HFF-Myc (cell line): ENCODE measurements around the gene MAGEB6.
"Not testable (repeated sequence)": the region's sequence is repeated elsewhere in the genome, so short reads cannot be mapped to it uniquely, and the experiment has no call there.

Source experiments
- DNase-seq: peaks from one replicate; pipeline ENCODE4 v3.0.0-alpha.2; 2011; ENCODE audit warnings: low read depth; ENCODE audit errors: extremely low read depth
- H3K4me3 ChIP-seq: replicated peaks from 2 replicates; pipeline ENCODE4 v1.5.1; 2011; ENCODE audit warnings: low read depth, mild to moderate bottlenecking, control low read depth, low read length
- CTCF ChIP-seq: IDR thresholded peaks from 2 replicates; pipeline ENCODE4 v1.5.1; 2012; ENCODE audit warnings: mild to moderate bottlenecking, low read depth, low read length, control low read depth; ENCODE audit errors: missing control alignments

Gene MAGEB6

GRCh38 chrX:26192204-26192603 is at the start of gene MAGEB6:
MAGEB6 (plus strand) TSS chrX:26192440; CDS start chrX:26193847, 1,407 bp downstream.
- no peak within 1 kb of the TSS for H3K4me3 ChIP-seq
- no peak for DNase-seq
- no peak for TF ChIP-seq CTCF

- TF ChIP-seq CTCF = no peak
- no peak for DNase-seq
- H3K4me3 ChIP-seq = no peak overlapping the region
Observed at GRCh38 chrX:26146024-26146423, 46.2 kb upstream of the MAGEB6 start.

- no peak within 1 kb of the TSS for H3K4me3 ChIP-seq
- TF ChIP-seq CTCF = no peak
- no peak for DNase-seq
Observed at GRCh38 chrX:26160301-26160700, 31.9 kb upstream of the MAGEB6 start, which contains the start of gene MAGEB6B. MAGEB6B (plus strand) TSS chrX:26160601; CDS start chrX:26160601, 0 bp downstream.

- TF ChIP-seq CTCF = no peak
- no peak overlapping the region for H3K4me3 ChIP-seq
- DNase-seq = no peak
Observed at GRCh38 chrX:26203561-26203960, 11.3 kb downstream of the MAGEB6 start.

GRCh38 chrX:26204717-26205116 is 12.5 kb downstream of the MAGEB6 start:
- H3K4me3 ChIP-seq, DNase-seq: not testable (repeated sequence)

GRCh38 chrX:26208012-26208411 is 15.8 kb downstream of the MAGEB6 start:
- TF ChIP-seq CTCF = no peak
- DNase-seq = no peak
- H3K4me3 ChIP-seq = no peak overlapping the region

- TF ChIP-seq CTCF = no peak
- no peak for DNase-seq
Observed at GRCh38 chrX:26215869-26216268, 23.6 kb downstream of the MAGEB6 start, which contains the start of gene MAGEB5. MAGEB5 (plus strand) TSS chrX:26216169; CDS start chrX:26217302, 1,133 bp downstream.

More at GRCh38 chrX:26215869-26216268, 23.6 kb downstream of the MAGEB6 start, which contains the start of gene MAGEB5:
- no peak within 1 kb of the TSS for H3K4me3 ChIP-seq
